Measurements from ENCODE around the gene ARHGAP15.

DNA sequence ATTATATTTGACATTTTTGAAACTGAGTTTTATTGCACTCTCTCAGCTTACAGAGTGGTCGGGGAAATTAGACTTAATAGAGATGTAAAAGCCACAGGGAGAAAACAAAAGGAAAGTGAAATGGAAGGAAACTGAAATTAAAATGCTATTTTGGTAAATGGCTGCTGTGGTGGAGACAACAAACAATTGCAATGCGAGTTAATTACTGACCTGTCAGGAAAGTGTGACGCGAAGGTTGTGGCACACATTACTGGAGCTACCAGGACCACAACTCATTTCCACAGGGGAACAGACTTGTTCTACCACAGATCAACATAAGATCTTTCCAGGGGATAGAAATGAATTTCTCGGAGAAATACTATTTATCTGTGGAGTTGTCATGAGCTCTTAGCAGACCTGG is 19.5 kb downstream of the ARHGAP15 start:
- TF ChIP-seq, protein P1, sequence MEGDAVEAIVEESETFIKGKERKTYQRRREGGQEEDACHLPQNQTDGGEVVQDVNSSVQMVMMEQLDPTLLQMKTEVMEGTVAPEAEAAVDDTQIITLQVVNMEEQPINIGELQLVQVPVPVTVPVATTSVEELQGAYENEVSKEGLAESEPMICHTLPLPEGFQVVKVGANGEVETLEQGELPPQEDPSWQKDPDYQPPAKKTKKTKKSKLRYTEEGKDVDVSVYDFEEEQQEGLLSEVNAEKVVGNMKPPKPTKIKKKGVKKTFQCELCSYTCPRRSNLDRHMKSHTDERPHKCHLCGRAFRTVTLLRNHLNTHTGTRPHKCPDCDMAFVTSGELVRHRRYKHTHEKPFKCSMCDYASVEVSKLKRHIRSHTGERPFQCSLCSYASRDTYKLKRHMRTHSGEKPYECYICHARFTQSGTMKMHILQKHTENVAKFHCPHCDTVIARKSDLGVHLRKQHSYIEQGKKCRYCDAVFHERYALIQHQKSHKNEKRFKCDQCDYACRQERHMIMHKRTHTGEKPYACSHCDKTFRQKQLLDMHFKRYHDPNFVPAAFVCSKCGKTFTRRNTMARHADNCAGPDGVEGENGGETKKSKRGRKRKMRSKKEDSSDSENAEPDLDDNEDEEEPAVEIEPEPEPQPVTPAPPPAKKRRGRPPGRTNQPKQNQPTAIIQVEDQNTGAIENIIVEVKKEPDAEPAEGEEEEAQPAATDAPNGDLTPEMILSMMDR (IDR thresholded peaks at IDR 0.05) = no peak
- TF ChIP-seq POLR2A (IDR thresholded peaks at IDR 0.05) = no peak
- TF ChIP-seq POLR2AphosphoS5 (IDR thresholded peaks at IDR 0.05) = no peak

All from suprapubic skin (tissue), 4 donors.